ENCODE measurements around the gene CFDP1.

- no peak for TF ChIP-seq YY1 (IDR thresholded peaks at IDR 0.05; ENCODE audit: insufficient read depth, insufficient read length)
- no peak for TF ChIP-seq ZNF274 (IDR thresholded peaks at IDR 0.05; ENCODE audit: low read depth, low read length)
These were observed 145.1 kb downstream of the CFDP1 start for GRCh38 chr16:75288181-75288580.

All from NT2/D1 (cell line).